ENCODE measurements around the gene OR52E2.

The OR52E2 gene

GRCh38 chr11:5013012-5013411 is 46.4 kb downstream of the OR52E2 start:
- Histone ChIP-seq H3K36me3 (ENCODE audit: low read length) (no peaks in the 10 kb centered on the region), H3K79me2 (ENCODE audit: insufficient read depth, low read length) (no peaks in the 10 kb centered on the region), H3K9ac (ENCODE audit: low read length) (no peak overlapping the region), H3K4me2 (ENCODE audit: low read depth, low read length, poor library complexity, severe bottlenecking) (no peak overlapping the region), H3K4me3 (ENCODE audit: insufficient read depth, low read length, poor library complexity, severe bottlenecking) (no peak overlapping the region), H2AFZ (ENCODE audit: low read depth, low read length, severe bottlenecking) (no peak overlapping the region), H4K20me1 (ENCODE audit: low read depth, low read length) (no peaks in the 10 kb centered on the region), H3K9me3 (ENCODE audit: insufficient read depth, low read length) (no peaks in the 10 kb centered on the region), H3K9me2 (replicated peaks; ENCODE audit: insufficient read depth, low read length) (no peaks in the 10 kb centered on the region), H3K27me3 (ENCODE audit: low read length) (no peaks in the 10 kb centered on the region), H3K27ac (ENCODE audit: low read depth, low read length) (no peak overlapping the region), H3F3A (ENCODE audit: insufficient read depth) (no peaks in the 10 kb centered on the region)
- no peak for TF ChIP-seq EZH2phosphoT487 (conservative IDR thresholded peaks at IDR 0.05; ENCODE audit: low read length)
- TF ChIP-seq CTCF (IDR thresholded peaks at IDR 0.05; ENCODE audit: insufficient read depth, low read length, poor library complexity, severe bottlenecking) = no peak

- no peak overlapping the region for H2AFZ ChIP-seq (ENCODE audit: low read depth, low read length, severe bottlenecking)
- H3K9ac ChIP-seq (ENCODE audit: low read length) = no peak overlapping the region
- no peaks in the 10 kb centered on the region for H3K36me3 ChIP-seq (ENCODE audit: low read length)
- H4K20me1 ChIP-seq (ENCODE audit: low read depth, low read length) = no peaks in the 10 kb centered on the region
- no peaks in the 10 kb centered on the region for H3K9me3 ChIP-seq (ENCODE audit: insufficient read depth, low read length)
- H3K9me2 ChIP-seq (replicated peaks; ENCODE audit: insufficient read depth, low read length) = no peaks in the 10 kb centered on the region
- no peaks in the 10 kb centered on the region for H3F3A ChIP-seq (ENCODE audit: insufficient read depth)
- no peak overlapping the region for H3K4me2 ChIP-seq (ENCODE audit: low read depth, low read length, poor library complexity, severe bottlenecking)
- no peaks in the 10 kb centered on the region for H3K79me2 ChIP-seq (ENCODE audit: insufficient read depth, low read length)
- H3K4me3 ChIP-seq (ENCODE audit: insufficient read depth, low read length, poor library complexity, severe bottlenecking) = no peak overlapping the region
- TF ChIP-seq EZH2phosphoT487 (conservative IDR thresholded peaks at IDR 0.05; ENCODE audit: low read length) (no peak), CTCF (IDR thresholded peaks at IDR 0.05; ENCODE audit: insufficient read depth, low read length, poor library complexity, severe bottlenecking) (no peak)
- no peak overlapping the region for H3K27ac ChIP-seq (ENCODE audit: low read depth, low read length)
- no peaks in the 10 kb centered on the region for H3K27me3 ChIP-seq (ENCODE audit: low read length)
These were observed 48.2 kb downstream of the OR52E2 start for GRCh38 chr11:5011254-5011653.

Data from SU-DHL-6 (cell line).